ENCODE results near the gene DHRS7. TPM values are rescaled to one million over a fixed set of nuclear protein-coding genes. Genes with fewer than 3 reads are reported as not detected.

The DHRS7 gene
- total and polyA plus RNA-seq, 10 of the 15 experiments (the other 5 are each of a cell fraction or from before 2014, with no cell fraction given), result 55.0 to 99.8 (median 62.2) TPM

- peak; percentile 58; the same call in 1 of the 2 replicates for TF ChIP-seq PKNOX1 (IDR thresholded peaks at IDR 0.05)
Observed at GRCh38 chr14:60179431-60179869, 14.3 kb upstream of the DHRS7 start (continued).

GRCh38 chr14:60178820-60179219 is 13.6 kb upstream of the DHRS7 start:
- FAIRE-seq (no peak), DNase-seq (ENCODE audit: low read depth, low spot score) (no peak), ATAC-seq (no peak)
- Histone ChIP-seq H3K9me3 (replicated peaks; ENCODE audit: control insufficient read depth, insufficient read depth, low read length) (no peaks in the 10 kb centered on the region; the same call in none of the 3 replicates), H3K36me3 (ENCODE audit: control insufficient read depth in 2 of 2, insufficient read depth in 2 of 2, low read length in 1 of 2) (no peaks in the 10 kb centered on the region), H4K20me1 (ENCODE audit: control insufficient read depth, insufficient read depth) (no peaks in the 10 kb centered on the region), H3K4me3 (no peak overlapping the region), H3K9ac (ENCODE audit: control insufficient read depth, insufficient read depth, low read length) (no peak overlapping the region), H3K27ac (ENCODE audit: control insufficient read depth, insufficient read depth) (no peak overlapping the region), H3K4me2 (ENCODE audit: control insufficient read depth, insufficient read depth) (no peak overlapping the region), H2AFZ (ENCODE audit: control insufficient read depth, low read depth, low read length) (no peak overlapping the region), H3K79me2 (ENCODE audit: control insufficient read depth, insufficient read depth, low read length) (no peaks in the 10 kb centered on the region), H3K4me1 (ENCODE audit: control insufficient read depth, insufficient read depth, low read length) (peaks cover 9% of the 10 kb centered on the region), H3K27me3 (replicated peaks in 1 of 2; ENCODE audit: control insufficient read depth in 2 of 2, insufficient read depth in 2 of 2, low read length in 1 of 2) (no peaks in the 10 kb centered on the region)
- in situ Hi-C loops (cut with MboI), result no loop called here
- intact Hi-C loops (cut with micrococcal nuclease; ENCODE audit: unreplicated experiment), result no loop called here
- ChIA-PET SMC1A (ENCODE audit: uncharacterized antibody, unreplicated experiment) (interaction anchor here (1.2 to 10.2 kb wide), 3 partner anchors 16 to 213 kb away, joined by 3 to 149 read pairs (median 147); partner anchors contain the start of gene DHRS7), RAD21 (ENCODE audit: unreplicated experiment) (no interaction called here), POLR2A (interaction anchor here (1.0 kb wide), 1 partner anchor 213 kb away, joined by 4 read pairs; no protein-coding TSS in a partner anchor), CTCF (interaction anchor here (1.4 to 7.7 kb wide), 2 partner anchors 114 to 214 kb away, joined by 6 to 155 read pairs; no protein-coding TSS in a partner anchor)
- WGBS (ENCODE audit: insufficient coverage, insufficient replicate concordance, low lambda C conversion rate, missing lambda C conversion rate), result 100% methylated on average over 1 of the region's 1 CpG
- no TSS peak for BruUV-seq (replicated peaks)
- TF ChIP-seq RUNX3 (IDR thresholded peaks at IDR 0.05; ENCODE audit: low read length) (no peak), BCL11A (IDR thresholded peaks at IDR 0.05; ENCODE audit: low read depth, low read length) (no peak), SP1 (IDR thresholded peaks at IDR 0.05; ENCODE audit: low read depth, low read length) (no peak), LARP7 (IDR thresholded peaks at IDR 0.05) (no peak), SUPT20H (IDR thresholded peaks at IDR 0.05; ENCODE audit: borderline replicate concordance, control insufficient read depth, low read depth, low read length) (no peak), HDAC6 (IDR thresholded peaks at IDR 0.05; ENCODE audit: unreplicated experiment) (no peak), CHD1 (IDR thresholded peaks at IDR 0.05; ENCODE audit: low read depth, low read length) (no peak), IKZF1 (conservative IDR thresholded peaks at IDR 0.05) (no peak), ZNF384 (IDR thresholded peaks at IDR 0.05; ENCODE audit: borderline replicate concordance, low read depth, low read length) (no peak), POU2F2 (IDR thresholded peaks at IDR 0.05; ENCODE audit: borderline replicate concordance, low read depth, low read length) (no peak), PAX8 (IDR thresholded peaks at IDR 0.05) (no peak), CUX1 (IDR thresholded peaks at IDR 0.05; ENCODE audit: insufficient replicate concordance, low read depth, low read length) (no peak), CBFB (IDR thresholded peaks at IDR 0.05; ENCODE audit: low read depth) (no peak), RAD21 (IDR thresholded peaks at IDR 0.05; ENCODE audit: insufficient read depth, low read depth, low read length) (no peak), TAF1 (IDR thresholded peaks at IDR 0.05; ENCODE audit: borderline replicate concordance, low read depth, low read length) (no peak)

All from GM12878 (cell line).